GM12878 (cell line): ENCODE data around the gene SLC49A4. TPM values are rescaled to one million over a fixed set of nuclear protein-coding genes. Genes with fewer than 3 reads are reported as not detected.

Experiments
- ATAC-seq: fragments of 200-7000 bp; cut with Tn5 transposase; 3 replicates; pipeline ENCODE4 v1.9.1; 2020; ENCODE audit warnings: mild to moderate bottlenecking, moderate library complexity
- BruUV-seq: library from RNA; stranded (reverse); fragments of 400-500 nt; replicated peaks from 2 replicates; lab custom pipeline; 2021; lab: Mats Ljungman, UMichigan
- CTCF ChIA-PET: fragments of 300-600 bp; sonication (Branson Sonifier 250); formaldehyde crosslinking; extraction: SDS; loops from one replicate; lab custom pipeline; 2021; ENCODE audit warnings: inconsistent platforms; lab: Yijun Ruan, JAX
- POLR2A ChIA-PET: fragments of 350-600 bp; formaldehyde crosslinking; extraction: SDS; loops from one replicate; lab custom pipeline; 2021; ENCODE audit warnings: inconsistent platforms; lab: Charles Lee
- RAD21 ChIA-PET: fragments of 300-600 bp; sonication (Branson Sonifier 250); formaldehyde crosslinking; loops from one replicate; lab custom pipeline; 2023; ENCODE audit warnings: antibody characterized with exemption; ENCODE audit not compliant: unreplicated experiment; lab: Charles Lee
- SMC1A ChIA-PET: fragments of 300-600 bp; sonication (Branson Sonifier 250); formaldehyde crosslinking; loops from one replicate; lab custom pipeline; 2023; ENCODE audit not compliant: unreplicated experiment, uncharacterized antibody; lab: Charles Lee
- DNase-seq: peaks from one replicate; pipeline ENCODE4 v3.0.0-alpha.2; 2011; ENCODE audit warnings: low read depth, low spot score
- FAIRE-seq: peaks from 3 replicates; lab custom pipeline; 2011; peaks lifted over from hg19 to GRCh38; lab: Jason Lieb, UNC
- H2AFZ ChIP-seq: 2 replicates; pipeline ENCODE4 v1.6.0; 2011; ENCODE audit warnings: low read depth, low read length, control low read depth; ENCODE audit not compliant: control insufficient read depth
- H3K27ac ChIP-seq: 2 replicates; pipeline ENCODE4 v1.5.1; 2011; ENCODE audit warnings: control low read depth; ENCODE audit not compliant: control insufficient read depth, insufficient read depth
- H3K27me3 ChIP-seq, 2 experiments: replicated peaks in 1 of 2; 2 replicates each; pipeline versions ENCODE4 v1.6.0 to v1.6.1; 2011; ENCODE audit warnings: low read length in 1 of 2; ENCODE audit not compliant: control insufficient read depth in 2 of 2, insufficient read depth in 2 of 2
- H3K36me3 ChIP-seq, 2 experiments: 2 replicates each; pipeline ENCODE4 v1.5.1; 2011; ENCODE audit warnings: low read length in 1 of 2; ENCODE audit not compliant: control insufficient read depth in 2 of 2, insufficient read depth in 2 of 2
- H3K4me1 ChIP-seq: 2 replicates; pipeline ENCODE4 v1.6.1; 2011; ENCODE audit warnings: mild to moderate bottlenecking, low read length, moderate library complexity, mixed read lengths; ENCODE audit not compliant: control insufficient read depth, insufficient read depth
- H3K4me2 ChIP-seq: 2 replicates; pipeline ENCODE4 v1.6.0; 2011; ENCODE audit warnings: control low read depth; ENCODE audit not compliant: control insufficient read depth, insufficient read depth
- H3K4me3 ChIP-seq: fragments of 200-600 bp; sonication (generic); 2 replicates; pipeline ENCODE4 v1.5.1; 2016
- H3K79me2 ChIP-seq: 2 replicates; pipeline ENCODE4 v1.6.0; 2011; ENCODE audit warnings: low read length; ENCODE audit not compliant: control insufficient read depth, insufficient read depth
- H3K9ac ChIP-seq: 2 replicates; pipeline ENCODE4 v1.8.0; 2011; ENCODE audit warnings: low read length, control low read depth, mixed read lengths; ENCODE audit not compliant: control insufficient read depth, insufficient read depth
- H3K9me3 ChIP-seq: replicated peaks from 3 replicates; pipeline ENCODE4 v1.5.1; 2011; ENCODE audit warnings: mild to moderate bottlenecking, low read length; ENCODE audit not compliant: control insufficient read depth, insufficient read depth
- H4K20me1 ChIP-seq: 2 replicates; pipeline ENCODE4 v1.6.0; 2011; ENCODE audit not compliant: control insufficient read depth, insufficient read depth
- ATF7 ChIP-seq: fragments of 450-650 bp; IDR thresholded peaks from 2 replicates; pipeline ENCODE4 v1.6.1; 2016; ENCODE audit warnings: low read depth, mild to moderate bottlenecking
- CREM ChIP-seq: IDR thresholded peaks from 2 replicates; pipeline ENCODE4 v1.6.1; 2014; ENCODE audit warnings: antibody characterized with exemption, low read depth
- MEF2A ChIP-seq: IDR thresholded peaks from 2 replicates; pipeline ENCODE4 v1.6.1; 2011; ENCODE audit warnings: low read depth, mild to moderate bottlenecking, low read length, moderate library complexity; ENCODE audit not compliant: insufficient read depth
- MYC ChIP-seq: IDR thresholded peaks from 2 replicates; pipeline ENCODE4 v1.6.1; 2011; ENCODE audit warnings: mild to moderate bottlenecking, low read length, moderate library complexity, inconsistent platforms; ENCODE audit not compliant: insufficient read depth, insufficient replicate concordance, insufficient read length, severe bottlenecking
- NRF1 ChIP-seq: conservative IDR thresholded peaks from 2 replicates; pipeline ENCODE4 v1.6.1; 2011; ENCODE audit warnings: mild to moderate bottlenecking, low read depth, low read length, improper control_type of control experiment
- ZBED1 ChIP-seq: IDR thresholded peaks from 2 replicates; pipeline ENCODE4 v1.6.1; 2016; ENCODE audit warnings: borderline replicate concordance
- ZBTB33 ChIP-seq: fragments of 450-650 bp; IDR thresholded peaks from 2 replicates; pipeline ENCODE4 v1.6.1; 2017; ENCODE audit warnings: mild to moderate bottlenecking
- ZNF274 ChIP-seq: IDR thresholded peaks from one replicate; pipeline ENCODE4 v1.8.0; 2011; ENCODE audit not compliant: insufficient read length, insufficient read depth
- ZZZ3 ChIP-seq: IDR thresholded peaks from 2 replicates; pipeline ENCODE4 v1.6.1; 2011; ENCODE audit warnings: low read depth; ENCODE audit not compliant: control insufficient read depth, insufficient read length
- WGBS: methylation state at CpG from one replicate; pipeline ENCODE4 v1.1.6; 2016; ENCODE audit warnings: low lambda C conversion rate; ENCODE audit not compliant: insufficient replicate concordance, insufficient coverage; ENCODE audit errors: missing lambda C conversion rate; 5-methylcytosine and 5-hydroxymethylcytosine counted together
- in situ Hi-C: fragments of 300-500 bp; cut with MboI; formaldehyde crosslinking; loops from 9 replicates; pipeline ENCODE4 v1.14.3; 2018; ENCODE audit warnings: mixed read lengths
- intact Hi-C: fragments of 100-400 bp; cut with micrococcal nuclease; formaldehyde crosslinking; loops from one replicate; pipeline ENCODE4 v1.14.2; 2022; ENCODE audit not compliant: unreplicated experiment
- polyA plus RNA-seq, 11 experiments: library from polyadenylated mRNA; depleted of rRNA in 4 of 11; unstranded in 6 of 11; stranded (reverse) in 5 of 11; fragments of >200 nt; fragmentation: Nextera tagmentation in 4 of 11; fragmentation: Illumina TruSeq in 1 of 11; extraction: Ambion mirVana in 4 of 11; extraction: Trizol in 1 of 11; gene quantifications; 1 replicate in 1 of 11; 2 replicates in 10 of 11; pipeline versions ENCODE4 v1.2.1 to v1.2.3, GENCODE V29; 2011 to 2016; ENCODE audit warnings: inconsistent platforms in 2 of 11, missing spikeins in 2 of 11, low read depth in 1 of 11
- total RNA-seq, 4 experiments: library from RNA; depleted of rRNA in 3 of 4; stranded (reverse); fragments of >200 nt in 3 of 4; fragmentation: Illumina TruSeq in 1 of 4; extraction: Trizol in 1 of 4; gene quantifications; 2 replicates each; pipeline versions ENCODE4 v1.2.1 to v1.2.3, GENCODE V29; 2013 to 2021
- TF ChIP-seq, protein P1 (sequence below): IDR thresholded peaks from 2 replicates; pipeline ENCODE4 v1.6.1; 2012; ENCODE audit warnings: mild to moderate bottlenecking, low read depth, low read length
- TF ChIP-seq, protein P2 (sequence below): fragments of 450-650 bp; IDR thresholded peaks from 2 replicates; pipeline ENCODE4 v1.6.1; 2016; ENCODE audit warnings: mild to moderate bottlenecking, moderate library complexity, borderline replicate concordance
- TF ChIP-seq, protein P3 (sequence below): fragments of 450-650 bp; IDR thresholded peaks from 2 replicates; pipeline ENCODE4 v1.6.1; 2014; ENCODE audit warnings: mild to moderate bottlenecking

The SLC49A4 gene
- total and polyA plus RNA-seq, 10 of the 15 experiments (the other 5 are each of a cell fraction or from before 2014, with no cell fraction given): 0.48 to 2.2 (median 1.4) TPM

- TF ChIP-seq, protein P1, sequence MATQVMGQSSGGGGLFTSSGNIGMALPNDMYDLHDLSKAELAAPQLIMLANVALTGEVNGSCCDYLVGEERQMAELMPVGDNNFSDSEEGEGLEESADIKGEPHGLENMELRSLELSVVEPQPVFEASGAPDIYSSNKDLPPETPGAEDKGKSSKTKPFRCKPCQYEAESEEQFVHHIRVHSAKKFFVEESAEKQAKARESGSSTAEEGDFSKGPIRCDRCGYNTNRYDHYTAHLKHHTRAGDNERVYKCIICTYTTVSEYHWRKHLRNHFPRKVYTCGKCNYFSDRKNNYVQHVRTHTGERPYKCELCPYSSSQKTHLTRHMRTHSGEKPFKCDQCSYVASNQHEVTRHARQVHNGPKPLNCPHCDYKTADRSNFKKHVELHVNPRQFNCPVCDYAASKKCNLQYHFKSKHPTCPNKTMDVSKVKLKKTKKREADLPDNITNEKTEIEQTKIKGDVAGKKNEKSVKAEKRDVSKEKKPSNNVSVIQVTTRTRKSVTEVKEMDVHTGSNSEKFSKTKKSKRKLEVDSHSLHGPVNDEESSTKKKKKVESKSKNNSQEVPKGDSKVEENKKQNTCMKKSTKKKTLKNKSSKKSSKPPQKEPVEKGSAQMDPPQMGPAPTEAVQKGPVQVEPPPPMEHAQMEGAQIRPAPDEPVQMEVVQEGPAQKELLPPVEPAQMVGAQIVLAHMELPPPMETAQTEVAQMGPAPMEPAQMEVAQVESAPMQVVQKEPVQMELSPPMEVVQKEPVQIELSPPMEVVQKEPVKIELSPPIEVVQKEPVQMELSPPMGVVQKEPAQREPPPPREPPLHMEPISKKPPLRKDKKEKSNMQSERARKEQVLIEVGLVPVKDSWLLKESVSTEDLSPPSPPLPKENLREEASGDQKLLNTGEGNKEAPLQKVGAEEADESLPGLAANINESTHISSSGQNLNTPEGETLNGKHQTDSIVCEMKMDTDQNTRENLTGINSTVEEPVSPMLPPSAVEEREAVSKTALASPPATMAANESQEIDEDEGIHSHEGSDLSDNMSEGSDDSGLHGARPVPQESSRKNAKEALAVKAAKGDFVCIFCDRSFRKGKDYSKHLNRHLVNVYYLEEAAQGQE: no peak
- no peak for TF ChIP-seq ZNF274
- no peak for TF ChIP-seq MYC
- TF ChIP-seq MEF2A: no peak
- TF ChIP-seq ATF7: no peak
- TF ChIP-seq ZBED1: no peak
Observed at GRCh38 chr3:122924056-122924455, 129.2 kb downstream of the SLC49A4 start (continued).

- ATAC-seq (no peak), FAIRE-seq (no peak), DNase-seq (no peak)
- H2AFZ ChIP-seq: no peak overlapping the region
- no peak overlapping the region for H3K27ac ChIP-seq
- in situ Hi-C loops: no loop called here
- H3K27me3 ChIP-seq: peaks cover 4 to 6% of the 10 kb centered on the region in 2 experiments; a peak in 3 of 4 replicates
- no TSS peak for BruUV-seq
- no peak overlapping the region for H3K4me2 ChIP-seq
- no peaks in the 10 kb centered on the region; the same call in 1 of the 2 replicates for H3K4me1 ChIP-seq
- CTCF ChIA-PET: no interaction called here
- H3K36me3 ChIP-seq: no peaks in the 10 kb centered on the region
- H3K4me3 ChIP-seq: no peak overlapping the region
- POLR2A ChIA-PET: no interaction called here
- no peaks in the 10 kb centered on the region for H3K79me2 ChIP-seq
- intact Hi-C loops: no loop called here
- WGBS: 0% methylated on average over 1 of the region's 1 CpG
- no peak overlapping the region for H3K9ac ChIP-seq
- SMC1A ChIA-PET: no interaction called here
- H3K9me3 ChIP-seq: no peaks in the 10 kb centered on the region
- RAD21 ChIA-PET: interaction anchor here (0.5 kb wide), 1 partner anchor 1124 kb away, joined by 4 read pairs; no protein-coding TSS in a partner anchor
- no peaks in the 10 kb centered on the region for H4K20me1 ChIP-seq
- TF ChIP-seq ZZZ3: no peak
- TF ChIP-seq, protein P2, sequence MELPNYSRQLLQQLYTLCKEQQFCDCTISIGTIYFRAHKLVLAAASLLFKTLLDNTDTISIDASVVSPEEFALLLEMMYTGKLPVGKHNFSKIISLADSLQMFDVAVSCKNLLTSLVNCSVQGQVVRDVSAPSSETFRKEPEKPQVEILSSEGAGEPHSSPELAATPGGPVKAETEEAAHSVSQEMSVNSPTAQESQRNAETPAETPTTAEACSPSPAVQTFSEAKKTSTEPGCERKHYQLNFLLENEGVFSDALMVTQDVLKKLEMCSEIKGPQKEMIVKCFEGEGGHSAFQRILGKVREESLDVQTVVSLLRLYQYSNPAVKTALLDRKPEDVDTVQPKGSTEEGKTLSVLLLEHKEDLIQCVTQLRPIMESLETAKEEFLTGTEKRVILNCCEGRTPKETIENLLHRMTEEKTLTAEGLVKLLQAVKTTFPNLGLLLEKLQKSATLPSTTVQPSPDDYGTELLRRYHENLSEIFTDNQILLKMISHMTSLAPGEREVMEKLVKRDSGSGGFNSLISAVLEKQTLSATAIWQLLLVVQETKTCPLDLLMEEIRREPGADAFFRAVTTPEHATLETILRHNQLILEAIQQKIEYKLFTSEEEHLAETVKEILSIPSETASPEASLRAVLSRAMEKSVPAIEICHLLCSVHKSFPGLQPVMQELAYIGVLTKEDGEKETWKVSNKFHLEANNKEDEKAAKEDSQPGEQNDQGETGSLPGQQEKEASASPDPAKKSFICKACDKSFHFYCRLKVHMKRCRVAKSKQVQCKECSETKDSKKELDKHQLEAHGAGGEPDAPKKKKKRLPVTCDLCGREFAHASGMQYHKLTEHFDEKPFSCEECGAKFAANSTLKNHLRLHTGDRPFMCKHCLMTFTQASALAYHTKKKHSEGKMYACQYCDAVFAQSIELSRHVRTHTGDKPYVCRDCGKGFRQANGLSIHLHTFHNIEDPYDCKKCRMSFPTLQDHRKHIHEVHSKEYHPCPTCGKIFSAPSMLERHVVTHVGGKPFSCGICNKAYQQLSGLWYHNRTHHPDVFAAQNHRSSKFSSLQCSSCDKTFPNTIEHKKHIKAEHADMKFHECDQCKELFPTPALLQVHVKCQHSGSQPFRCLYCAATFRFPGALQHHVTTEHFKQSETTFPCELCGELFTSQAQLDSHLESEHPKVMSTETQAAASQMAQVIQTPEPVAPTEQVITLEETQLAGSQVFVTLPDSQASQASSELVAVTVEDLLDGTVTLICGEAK: no peak
- TF ChIP-seq NRF1: no peak
- TF ChIP-seq, protein P3, sequence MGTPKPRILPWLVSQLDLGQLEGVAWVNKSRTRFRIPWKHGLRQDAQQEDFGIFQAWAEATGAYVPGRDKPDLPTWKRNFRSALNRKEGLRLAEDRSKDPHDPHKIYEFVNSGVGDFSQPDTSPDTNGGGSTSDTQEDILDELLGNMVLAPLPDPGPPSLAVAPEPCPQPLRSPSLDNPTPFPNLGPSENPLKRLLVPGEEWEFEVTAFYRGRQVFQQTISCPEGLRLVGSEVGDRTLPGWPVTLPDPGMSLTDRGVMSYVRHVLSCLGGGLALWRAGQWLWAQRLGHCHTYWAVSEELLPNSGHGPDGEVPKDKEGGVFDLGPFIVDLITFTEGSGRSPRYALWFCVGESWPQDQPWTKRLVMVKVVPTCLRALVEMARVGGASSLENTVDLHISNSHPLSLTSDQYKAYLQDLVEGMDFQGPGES: no peak
- no peak for TF ChIP-seq CREM
- TF ChIP-seq ZBTB33: no peak
Observed at GRCh38 chr3:122925756-122926155, 130.9 kb downstream of the SLC49A4 start.
